22Rv1 (cell line): ENCODE data around the gene RAD50.
"Not testable (repeated sequence)": the region's sequence is repeated elsewhere in the genome, so short reads cannot be mapped to it uniquely, and the experiment has no call there.

Experiments used
- H3K27ac ChIP-seq: fragments of 450-650 bp; 2 replicates; pipeline ENCODE4 v1.5.1; 2017
- CTCF ChIP-seq: fragments of 450-650 bp; IDR thresholded peaks from 2 replicates; pipeline ENCODE4 v1.5.1; 2017; ENCODE audit warnings: mild to moderate bottlenecking
- ZFX ChIP-seq: fragments of 450-650 bp; IDR thresholded peaks from 2 replicates; pipeline ENCODE4 v1.6.1; 2017; ENCODE audit warnings: antibody characterized with exemption, borderline replicate concordance

RAD50 gene

GRCh38 chr5:132546108-132546507 lies 10.7 kb upstream of the RAD50 start:
- TF ChIP-seq ZFX (no peak), CTCF (no peak)
- H3K27ac ChIP-seq, result no peak overlapping the region

GRCh38 chr5:132547269-132547668 lies 9.5 kb upstream of the RAD50 start:
- no peak overlapping the region for H3K27ac ChIP-seq
- TF ChIP-seq ZFX (no peak), CTCF (no peak)

GRCh38 chr5:132548834-132549233 lies 7.9 kb upstream of the RAD50 start:
- H3K27ac ChIP-seq, result not testable (repeated sequence)

- no peak overlapping the region for H3K27ac ChIP-seq
- TF ChIP-seq ZFX (no peak), CTCF (no peak)
These were observed 7.2 kb upstream of the RAD50 start for GRCh38 chr5:132549576-132549975.

GRCh38 chr5:132556153-132556762 lies 519 bp upstream of the RAD50 start:
- peak overlapping the region; percentile 93 for H3K27ac ChIP-seq

GRCh38 chr5:132557478-132558172 lies 848 bp downstream of the RAD50 start:
- no peak for TF ChIP-seq CTCF
- no peak for TF ChIP-seq ZFX
- peak overlapping the region; percentile 93 for H3K27ac ChIP-seq

More at GRCh38 chr5:132556153-132556762, 519 bp upstream of the RAD50 start:
- no peak for TF ChIP-seq CTCF
- TF ChIP-seq ZFX, result no peak

GRCh38 chr5:132559383-132560060 lies 2.7 kb downstream of the RAD50 start:
- TF ChIP-seq CTCF (no peak), ZFX (no peak)
- H3K27ac ChIP-seq, result no peak overlapping the region
